ENCODE results near the gene EPM2A.
A peak's percentile ranks its signal among the peaks of the same experiment; 100 is the strongest.
"Not testable (repeated sequence)": the region's sequence is repeated elsewhere in the genome, so short reads cannot be mapped to it uniquely, and the experiment has no call there.

EPM2A gene

GRCh38 chr6:145735356-145736165, at the start of gene EPM2A:
EPM2A (minus strand) TSS chr6:145735520; CDS start chr6:145735498, 22 bp downstream.
- DNase-seq: peak; percentile 39 to 62 (median 48)

- DNase-seq: no peak
Observed at GRCh38 chr6:145784683-145785082, 49.4 kb upstream of the EPM2A start.

GRCh38 chr6:145783796-145784195, 48.5 kb upstream of the EPM2A start:
- no peak for DNase-seq

- no peak for DNase-seq
Observed at GRCh38 chr6:145772846-145773245, 37.5 kb upstream of the EPM2A start.

GRCh38 chr6:145765449-145765848, 30.1 kb upstream of the EPM2A start:
- DNase-seq: no peak

- DNase-seq: no peak
Observed at GRCh38 chr6:145763742-145764141, 28.4 kb upstream of the EPM2A start.

- no peak for DNase-seq
Observed at GRCh38 chr6:145761584-145761983, 26.3 kb upstream of the EPM2A start.

- DNase-seq: no peak
Observed at GRCh38 chr6:145758113-145758512, 22.8 kb upstream of the EPM2A start.

GRCh38 chr6:145756170-145756662, 20.9 kb upstream of the EPM2A start:
- DNase-seq: no peak

GRCh38 chr6:145755682-145756081, 20.4 kb upstream of the EPM2A start:
- DNase-seq: no peak

GRCh38 chr6:145752638-145753037, 17.3 kb upstream of the EPM2A start:
- DNase-seq: no peak

- no peak for DNase-seq
Observed at GRCh38 chr6:145749632-145750031, 14.3 kb upstream of the EPM2A start.

- no peak for DNase-seq
Observed at GRCh38 chr6:145745861-145746260, 10.5 kb upstream of the EPM2A start.

- DNase-seq: no peak
Observed at GRCh38 chr6:145744619-145745018, 9.3 kb upstream of the EPM2A start.

GRCh38 chr6:145743332-145743731, 8.0 kb upstream of the EPM2A start:
- DNase-seq: no peak

GRCh38 chr6:145742472-145742871, 7.2 kb upstream of the EPM2A start:
- not testable (repeated sequence) for DNase-seq

GRCh38 chr6:145739685-145740084, 4.4 kb upstream of the EPM2A start:
- not testable (repeated sequence) for DNase-seq

GRCh38 chr6:145738265-145738664, 2.9 kb upstream of the EPM2A start:
- DNase-seq: no peak

GRCh38 chr6:145736661-145737144, 1.4 kb upstream of the EPM2A start:
- DNase-seq: no peak

- peak; percentile 46 to 62 (median 50) for DNase-seq
Observed at GRCh38 chr6:145734486-145735355, 599 bp downstream of the EPM2A start.

- DNase-seq: no peak
Observed at GRCh38 chr6:145733810-145734209, 1.5 kb downstream of the EPM2A start.

GRCh38 chr6:145733207-145733606, 2.1 kb downstream of the EPM2A start:
- DNase-seq: no peak

GRCh38 chr6:145731447-145731846, 3.9 kb downstream of the EPM2A start:
- DNase-seq: no peak

GRCh38 chr6:145729887-145730286, 5.4 kb downstream of the EPM2A start:
- DNase-seq: no peak
